ENCODE results near the gene RNF220.

The RNF220 gene

GRCh38 chr1:44591381-44591780, 186.3 kb downstream of the RNF220 start:
- no peak for DNase-seq

DNA sequence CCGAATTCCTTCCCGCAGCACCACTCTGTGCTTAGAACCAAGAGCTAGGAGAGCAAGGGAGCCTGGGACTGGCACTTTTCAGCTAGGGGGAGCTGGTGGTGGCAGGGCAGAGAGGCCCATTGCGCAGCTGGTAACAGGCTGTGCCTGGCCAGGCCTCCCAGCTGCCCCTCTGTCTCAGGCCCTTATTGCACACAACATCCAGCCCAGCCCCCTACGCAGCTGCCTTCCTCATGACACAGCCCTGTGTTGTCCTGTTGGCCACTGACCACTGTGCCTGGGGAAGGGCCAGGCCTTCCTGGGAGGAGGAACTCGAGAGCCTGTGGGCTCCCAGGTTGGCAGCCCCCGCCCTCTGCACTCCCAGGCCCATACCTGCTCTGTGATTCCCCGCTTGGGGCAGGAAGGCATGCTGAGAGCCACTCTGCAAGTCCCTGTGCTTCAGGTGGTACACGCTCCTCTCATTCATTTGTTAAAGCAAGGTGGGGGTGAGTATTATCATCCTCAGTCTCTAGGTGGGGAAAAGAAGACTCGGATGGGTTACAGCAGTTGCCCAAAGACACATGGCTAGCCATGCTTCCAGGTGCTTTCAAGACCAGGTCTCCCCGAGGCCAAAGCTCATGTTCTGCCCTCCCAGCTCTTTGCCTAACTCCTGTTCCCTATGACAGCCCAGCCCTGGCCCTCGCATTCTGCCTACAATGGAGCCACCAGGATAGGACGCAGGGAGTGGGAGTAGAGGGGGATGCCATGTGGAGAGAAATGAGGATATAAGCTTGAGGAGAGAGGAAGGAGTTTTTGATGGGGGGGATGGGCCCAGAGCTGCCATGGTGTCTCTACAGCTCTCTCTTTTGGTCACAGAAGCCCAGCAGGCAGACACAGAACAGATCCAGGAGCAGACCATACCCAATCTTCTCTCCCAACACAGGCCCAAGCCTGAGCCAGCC, 187.4 kb downstream of the RNF220 start:
- DNase-seq: no peak

GRCh38 chr1:44594353-44594752, 189.3 kb downstream of the RNF220 start:
- no peak for DNase-seq

DNA sequence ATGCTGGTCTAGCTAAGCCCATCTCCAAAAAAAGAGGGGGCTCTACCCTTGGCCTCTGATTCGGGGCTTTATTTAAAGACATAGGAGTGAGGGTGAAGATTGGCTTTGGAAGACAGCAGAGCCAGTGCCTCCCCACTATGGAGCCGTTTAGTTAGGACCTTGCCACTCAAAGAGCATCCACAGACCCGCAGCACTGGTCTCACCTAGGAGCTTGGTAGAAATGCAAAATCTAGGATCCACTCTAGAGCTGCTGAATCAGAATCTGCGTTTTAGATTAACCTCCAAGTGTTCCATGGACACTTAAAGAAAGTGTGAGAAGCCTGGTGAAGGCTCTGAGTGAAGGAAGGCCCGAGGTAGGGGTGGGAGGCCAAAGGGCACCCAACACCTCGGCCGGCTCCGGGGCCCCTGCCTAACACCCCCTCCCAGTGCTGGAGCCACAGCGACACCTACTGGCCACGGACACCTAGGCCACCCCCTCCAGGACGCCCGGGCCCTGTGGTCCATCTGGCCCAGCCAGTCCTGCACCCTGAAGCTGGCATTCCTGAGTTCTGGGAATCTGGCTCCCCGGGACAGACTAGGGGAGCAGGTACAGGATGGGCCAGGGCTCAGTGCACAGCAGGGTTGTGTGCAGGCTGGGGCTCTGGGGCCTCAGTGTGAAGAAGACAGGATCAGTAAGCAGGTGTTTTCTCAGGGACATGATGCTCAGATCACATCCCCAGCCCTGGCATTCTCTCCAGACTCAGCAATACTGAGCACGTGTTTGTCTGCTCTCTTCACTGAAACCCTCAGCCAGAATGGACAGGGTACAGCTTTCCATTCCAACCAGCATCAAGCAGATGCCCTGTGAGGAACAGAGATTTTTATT, 190.0 kb downstream of the RNF220 start:
- DNase-seq: peak; percentile 81

DNA sequence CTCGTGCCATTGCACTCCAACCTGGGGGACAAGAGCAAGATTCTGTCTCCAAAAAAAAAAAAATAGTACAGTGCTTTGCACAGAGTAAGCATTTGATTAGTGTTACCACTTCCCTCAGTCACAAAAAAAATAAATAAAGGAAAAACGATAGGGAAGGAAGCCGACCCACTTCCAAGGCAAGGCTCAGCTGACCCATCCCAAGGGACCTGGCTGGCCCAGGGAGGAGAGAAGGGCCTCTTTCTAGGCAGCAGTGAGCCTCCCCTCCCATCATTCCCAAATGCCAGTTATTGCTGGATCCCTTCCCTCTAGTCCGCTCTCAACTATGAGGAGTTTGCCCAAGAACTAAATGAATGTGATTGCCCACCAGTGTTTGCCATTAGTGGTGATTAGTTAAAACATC, 191.5 kb downstream of the RNF220 start:
- DNase-seq: no peak

DNA sequence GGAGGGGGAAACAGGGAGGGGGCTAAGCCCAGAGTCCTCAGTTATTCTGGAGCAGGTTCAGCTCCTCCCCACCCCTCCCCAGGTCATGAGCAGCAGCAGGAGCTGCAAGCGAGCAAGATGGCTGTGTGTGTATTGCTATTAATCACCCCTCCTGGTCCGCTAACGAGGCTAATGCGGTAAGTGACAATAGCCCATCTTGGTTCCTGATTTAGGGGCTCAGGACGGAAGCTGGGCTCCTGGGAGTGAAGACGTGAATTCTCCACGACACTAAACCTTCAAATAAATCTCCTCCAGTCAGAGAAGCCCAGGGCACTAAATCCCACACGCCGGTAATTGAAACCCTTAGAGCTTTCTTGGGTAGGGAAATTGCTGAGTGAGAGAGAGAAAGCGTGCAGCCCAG, 193.1 kb downstream of the RNF220 start:
- no peak for DNase-seq

GRCh38 chr1:44602634-44603628, 197.9 kb downstream of the RNF220 start:
- DNase-seq: no peak

GRCh38 chr1:44603718-44604117, 198.7 kb downstream of the RNF220 start:
- no peak for DNase-seq

DNA sequence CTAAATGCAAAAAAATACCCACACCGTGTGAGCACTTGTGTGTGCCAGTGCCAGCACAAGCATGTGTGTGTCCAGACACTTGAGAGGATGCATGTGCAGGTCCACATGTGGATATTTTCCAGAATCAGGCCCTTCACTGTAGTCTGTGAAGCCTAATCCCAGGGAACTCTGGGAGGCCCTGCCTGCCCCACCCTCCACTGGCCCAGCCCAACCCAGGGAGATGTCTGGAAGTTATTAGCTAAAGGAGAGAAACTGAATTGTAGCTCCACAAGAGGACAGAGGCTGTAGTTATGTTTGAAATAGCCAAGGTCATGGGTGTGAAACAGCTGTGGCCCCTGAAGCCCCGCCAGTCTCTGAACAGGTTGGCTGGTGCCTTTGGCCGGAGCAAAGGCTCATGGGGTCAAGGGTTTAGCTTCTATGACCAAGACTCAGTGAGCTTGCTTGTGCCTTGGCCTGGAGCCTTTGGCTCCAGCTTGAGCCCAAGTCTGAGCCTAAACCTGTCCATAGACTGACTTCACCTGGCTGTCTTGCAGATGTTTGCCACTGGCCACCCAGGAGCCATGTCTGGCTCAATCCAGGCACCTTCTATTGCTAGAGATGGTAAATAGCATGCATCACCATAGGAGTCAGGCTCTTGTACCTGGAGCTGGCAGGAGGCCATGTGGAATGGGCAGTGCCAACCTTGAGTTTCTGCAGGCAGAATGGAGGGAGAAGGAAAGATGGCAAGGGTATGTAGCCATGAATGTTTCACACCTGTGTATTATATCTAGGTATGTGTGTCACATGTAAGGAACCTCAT, 199.3 kb downstream of the RNF220 start:
- no peak for DNase-seq

DNA sequence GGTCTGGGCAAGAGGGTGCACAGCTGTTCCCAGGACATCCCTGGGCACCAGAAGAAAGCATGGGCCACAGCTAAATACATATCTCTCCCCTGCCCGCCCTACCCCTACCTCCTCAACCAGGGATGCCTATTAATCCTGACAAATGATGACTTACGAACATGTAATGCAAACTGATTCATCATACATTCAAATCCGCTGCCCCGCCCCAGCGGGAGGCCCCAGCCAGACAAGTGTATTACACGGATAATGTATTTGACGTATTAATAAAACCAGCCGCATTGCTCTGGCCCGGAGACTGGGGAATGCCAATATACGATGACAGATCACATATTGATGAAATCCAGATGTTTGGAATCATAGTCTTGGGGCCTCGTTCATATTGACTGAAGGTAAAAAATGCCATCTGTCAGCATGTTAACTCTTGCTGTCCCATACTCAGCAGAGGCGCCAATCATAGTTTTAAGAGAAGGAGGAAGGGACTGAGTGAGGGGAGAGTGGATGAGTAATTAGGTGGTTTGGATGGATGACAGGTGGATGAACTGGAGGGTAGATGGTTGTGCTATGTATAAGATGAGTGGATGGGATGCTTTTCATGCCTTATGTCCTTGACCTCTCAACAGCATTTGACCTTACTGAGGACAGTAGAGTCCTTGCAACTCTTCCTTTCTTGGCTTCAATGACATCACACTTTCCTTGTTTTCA, 201.0 kb downstream of the RNF220 start:
- DNase-seq: no peak

DNA sequence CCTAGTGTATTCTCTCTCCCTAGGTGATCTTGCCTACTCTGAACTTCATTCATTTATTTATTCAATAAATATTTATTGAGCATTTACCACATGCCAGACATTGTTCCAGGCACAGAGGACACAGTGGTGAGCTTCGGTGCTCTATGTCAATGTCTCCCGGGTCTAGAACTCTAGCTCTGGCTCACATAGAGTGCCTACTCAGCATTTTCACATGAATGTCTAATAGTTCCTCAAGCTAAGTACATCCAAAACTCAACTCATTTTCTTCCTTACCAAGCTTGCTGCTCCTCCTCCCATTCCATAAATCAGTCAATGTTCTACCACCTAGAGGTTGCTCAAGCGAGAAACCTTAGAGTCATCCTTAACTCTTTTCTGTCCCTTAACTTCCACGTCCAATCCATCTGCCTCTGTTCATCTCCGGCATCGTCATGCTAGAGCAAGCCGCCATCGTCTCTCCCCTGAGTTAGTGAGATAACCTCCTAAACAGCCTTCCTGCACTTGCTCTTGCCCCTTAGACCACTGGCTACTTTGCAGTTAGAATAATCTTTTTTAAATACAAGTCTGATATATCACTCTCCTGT, 201.7 kb downstream of the RNF220 start:
- no peak for DNase-seq

- DNase-seq: no peak
Observed at GRCh38 chr1:44608141-44608540, 203.1 kb downstream of the RNF220 start.

DNA sequence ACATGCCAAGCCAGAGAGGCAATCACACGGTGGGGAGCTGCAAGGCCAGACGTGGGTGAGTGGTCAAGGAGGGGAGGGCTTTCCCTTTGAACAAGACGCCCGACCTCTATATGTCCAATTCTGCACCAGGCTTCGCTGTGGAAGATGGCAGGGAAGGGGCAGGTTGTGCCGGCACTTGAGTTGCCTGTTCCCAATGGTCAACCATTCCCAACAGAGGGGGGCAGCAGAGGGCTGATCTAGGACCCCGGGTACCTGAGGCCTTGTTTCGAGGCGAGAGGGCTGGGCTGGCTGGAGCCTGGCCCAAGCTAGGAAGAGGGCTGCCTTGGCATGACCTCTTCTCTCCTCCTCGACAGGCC, 204.3 kb downstream of the RNF220 start:
- peak; percentile 38 for DNase-seq

DNA sequence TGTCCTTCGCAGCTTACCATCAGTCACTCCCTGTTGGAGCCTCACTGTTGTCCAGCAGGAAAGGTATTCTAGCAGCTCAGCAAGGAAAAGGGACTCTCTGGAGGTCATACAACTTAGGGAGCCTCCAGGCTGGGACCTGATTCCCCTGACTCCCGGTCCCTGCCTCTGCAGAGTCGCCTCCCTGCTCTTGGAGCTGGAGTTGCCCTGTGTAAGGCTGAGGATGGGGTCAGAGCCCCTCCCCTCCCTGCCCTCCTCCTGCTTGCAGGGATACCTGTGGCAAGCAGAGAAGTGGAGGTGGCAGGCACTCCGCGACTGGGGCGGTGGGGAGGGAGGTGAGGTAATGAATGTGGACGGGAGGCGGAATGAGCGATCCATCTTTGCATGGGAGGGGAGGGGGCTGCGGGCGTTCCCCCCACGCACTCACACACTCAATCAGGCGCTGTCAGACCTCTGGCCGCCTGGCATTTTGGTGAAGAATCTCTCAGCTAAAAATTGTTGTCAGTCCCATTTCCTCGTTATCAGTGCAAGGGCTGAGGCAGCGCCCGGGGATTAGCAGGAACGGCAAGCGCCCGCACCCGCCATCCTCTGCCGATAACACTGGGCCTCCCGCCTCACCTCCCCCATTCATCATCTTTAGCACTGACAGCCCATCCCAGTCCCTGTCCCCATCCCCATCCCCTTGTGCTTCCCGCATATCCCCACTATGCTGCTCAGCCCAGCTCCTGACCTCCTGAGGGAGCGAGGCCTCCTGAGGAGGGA, 204.9 kb downstream of the RNF220 start:
- no peak for DNase-seq

DNA sequence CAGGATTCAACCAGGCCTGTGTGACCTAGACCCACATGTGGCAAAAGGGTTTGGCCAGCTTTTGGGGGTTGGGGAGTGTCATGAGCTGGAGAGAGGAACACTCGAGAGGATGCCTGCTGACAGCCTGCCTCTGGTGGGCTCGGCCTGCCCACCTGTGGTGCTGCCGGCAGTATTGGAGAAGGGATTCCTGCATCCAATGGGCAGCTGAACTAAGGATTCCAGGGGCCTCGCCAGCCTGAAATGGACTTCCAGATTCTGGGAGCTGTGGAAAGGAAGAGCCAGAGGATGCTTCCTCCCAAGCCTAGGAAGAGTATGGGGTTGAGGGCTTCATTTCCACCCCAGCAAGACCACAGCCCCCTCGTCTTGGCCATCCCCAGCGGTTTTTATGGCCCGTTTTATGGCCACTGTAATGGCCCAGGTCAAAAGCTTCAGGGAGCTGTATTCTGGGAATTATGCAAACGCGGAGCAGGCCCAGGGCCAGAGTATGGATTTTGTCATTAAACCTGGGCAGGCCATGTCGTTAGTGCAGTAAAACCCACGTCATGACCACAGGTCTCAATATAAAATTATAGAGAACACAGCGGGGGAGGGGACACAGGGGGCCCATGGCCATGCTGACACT, 205.6 kb downstream of the RNF220 start:
- no peak for DNase-seq

DNA sequence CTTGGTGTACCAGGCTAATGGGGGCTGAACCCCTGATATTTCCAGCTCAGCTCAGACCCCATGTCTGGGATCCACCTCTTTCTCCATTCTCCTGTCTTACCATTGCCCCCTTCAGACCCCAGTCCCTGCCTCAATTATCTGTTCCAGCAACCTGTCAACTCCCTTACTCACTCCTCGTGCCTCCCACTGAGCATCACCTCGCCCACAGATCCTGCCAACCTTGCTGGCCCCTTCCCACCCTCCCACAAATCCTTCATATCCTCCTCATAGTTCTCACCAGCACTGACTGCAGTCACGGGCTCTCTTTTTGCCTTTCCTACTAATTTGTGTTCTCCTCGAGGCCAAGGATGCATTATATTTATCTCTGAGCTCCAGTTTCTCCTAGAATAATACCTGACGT, 206.4 kb downstream of the RNF220 start:
- no peak for DNase-seq

GRCh38 chr1:44611866-44612265, 206.8 kb downstream of the RNF220 start:
- DNase-seq: no peak

DNA sequence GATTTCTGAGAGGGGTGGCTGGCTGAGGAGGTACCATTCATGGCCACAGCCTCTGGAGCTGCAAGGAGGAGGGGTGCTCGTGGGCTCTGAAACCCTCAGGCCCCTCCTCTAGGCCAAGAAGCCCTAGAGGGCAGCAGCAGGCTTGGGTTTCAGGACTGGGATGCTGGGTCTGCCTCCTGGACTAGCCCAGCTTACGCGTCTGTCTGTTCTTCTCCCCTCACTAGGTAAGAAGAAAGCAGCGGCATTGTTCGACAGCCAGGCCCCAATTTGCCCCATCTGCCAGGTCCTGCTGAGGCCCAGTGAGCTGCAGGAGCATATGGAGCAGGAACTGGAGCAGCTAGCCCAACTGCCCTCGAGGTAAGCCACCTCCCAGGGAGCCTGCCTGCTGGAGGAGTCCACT, 208.9 kb downstream of the RNF220 start:
- no peak for DNase-seq

DNA sequence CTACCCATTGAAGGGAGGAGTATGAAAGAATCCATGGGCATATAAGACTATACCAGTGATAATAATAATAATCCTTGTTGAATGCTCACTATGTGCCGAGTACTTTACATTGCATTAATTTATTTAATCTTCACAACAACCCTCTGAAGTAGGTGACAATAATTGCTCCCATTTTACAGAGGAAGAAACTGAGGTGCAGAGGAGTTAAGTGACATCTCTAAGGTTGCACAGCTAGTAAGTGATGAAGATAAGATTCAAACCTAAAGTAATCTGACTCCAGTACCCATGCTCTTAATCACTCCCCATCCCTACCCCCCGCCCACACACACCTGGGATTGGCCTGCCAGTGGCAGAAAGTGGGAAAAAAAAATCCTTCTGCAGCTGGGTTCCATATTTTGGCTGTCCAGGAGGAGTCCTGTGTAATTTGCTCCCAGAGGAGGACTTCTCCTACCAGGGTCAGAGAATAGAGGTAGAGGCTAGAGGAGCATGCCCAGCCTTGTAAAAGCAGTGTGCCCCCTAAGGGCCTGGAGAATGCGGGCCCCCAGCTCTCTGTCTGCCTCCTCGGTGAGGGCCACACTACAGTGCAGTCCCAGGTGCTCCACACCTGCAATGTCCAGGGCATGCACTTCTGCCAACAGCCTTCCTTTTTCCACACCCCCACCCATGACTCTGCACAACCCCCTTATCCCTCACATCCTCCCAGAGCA, 211.4 kb downstream of the RNF220 start:
- no peak for DNase-seq

Measured in activated CD8-positive, alpha-beta memory T cell treated with anti-CD3 and anti-CD28 coated beads, Interleukin-2, amount 50 U/mL, for 4 hours (primary cell).